OCI-LY3 (cell line): ENCODE measurements around the gene GJA8.

Source experiments
- H2AFZ ChIP-seq: fragments of 200-600, 300-600 bp; shearing (Covaris generic); 2 replicates; pipeline ENCODE4 v1.6.0; 2014; ENCODE audit warnings: antibody characterized with exemption, low read depth, low read length
- H3K27ac ChIP-seq: fragments of 200-600, 300-600 bp; sonication (generic); 2 replicates; pipeline ENCODE4 v1.5.1; 2014; ENCODE audit warnings: mild to moderate bottlenecking, low read length, moderate library complexity, mixed read lengths
- H3K27me3 ChIP-seq: fragments of 200-600, 300-600 bp; sonication (generic); 2 replicates; pipeline ENCODE4 v1.6.1; 2014; ENCODE audit warnings: low read depth, low read length, mixed read lengths
- H3K36me3 ChIP-seq: fragments of 200-600, 300-600 bp; sonication (generic); replicated peaks from 2 replicates; pipeline ENCODE3; 2014; ENCODE audit warnings: low read depth, low read length, mixed read lengths
- H3K4me1 ChIP-seq: fragments of 300-600, 200-600 bp; sonication (generic); 2 replicates; pipeline ENCODE4 v1.6.1; 2014; ENCODE audit warnings: low read length, mixed read lengths
- H3K4me2 ChIP-seq: fragments of 200-600, 300-600 bp; sonication (generic); 2 replicates; pipeline ENCODE4 v1.6.1; 2014; ENCODE audit warnings: low read length, mixed read lengths
- H3K4me3 ChIP-seq: fragments of 300-600, 200-600 bp; sonication (generic); 2 replicates; pipeline ENCODE4 v1.5.1; 2014; ENCODE audit warnings: antibody characterized with exemption, mild to moderate bottlenecking, low read length, moderate library complexity
- H3K79me2 ChIP-seq: fragments of 300-600, 200-600 bp; shearing (Covaris generic); 2 replicates; pipeline ENCODE4 v1.6.1; 2014; ENCODE audit warnings: mild to moderate bottlenecking, low read length, mixed read lengths
- H3K9ac ChIP-seq: fragments of 300-600, 200-600 bp; shearing (Covaris generic); 2 replicates; pipeline ENCODE4 v1.6.0; 2014; ENCODE audit warnings: mild to moderate bottlenecking, low read length, moderate library complexity
- H3K9me3 ChIP-seq: fragments of 200-600, 300-600 bp; shearing (Covaris generic); 2 replicates; pipeline ENCODE4 v1.6.1; 2014; ENCODE audit warnings: low read length, mixed read lengths; ENCODE audit not compliant: insufficient read depth
- H4K20me1 ChIP-seq: fragments of 200-600, 300-600 bp; sonication (generic); 2 replicates; pipeline ENCODE4 v1.6.1; 2016; ENCODE audit warnings: low read length, mixed read lengths; ENCODE audit not compliant: insufficient read depth
- EZH2phosphoT487 ChIP-seq: fragments of 200-600 bp; shearing (Covaris generic); IDR thresholded peaks from 2 replicates; pipeline ENCODE4 v1.6.1; 2018; ENCODE audit warnings: antibody characterized with exemption, mixed run types, low read depth
- TF ChIP-seq, protein P1 (sequence below): fragments of 200-600, 300-600 bp; sonication (generic); IDR thresholded peaks from 2 replicates; pipeline ENCODE4 v1.5.1; 2014; ENCODE audit warnings: antibody characterized with exemption, low read length, low read depth

Gene GJA8

DNA sequence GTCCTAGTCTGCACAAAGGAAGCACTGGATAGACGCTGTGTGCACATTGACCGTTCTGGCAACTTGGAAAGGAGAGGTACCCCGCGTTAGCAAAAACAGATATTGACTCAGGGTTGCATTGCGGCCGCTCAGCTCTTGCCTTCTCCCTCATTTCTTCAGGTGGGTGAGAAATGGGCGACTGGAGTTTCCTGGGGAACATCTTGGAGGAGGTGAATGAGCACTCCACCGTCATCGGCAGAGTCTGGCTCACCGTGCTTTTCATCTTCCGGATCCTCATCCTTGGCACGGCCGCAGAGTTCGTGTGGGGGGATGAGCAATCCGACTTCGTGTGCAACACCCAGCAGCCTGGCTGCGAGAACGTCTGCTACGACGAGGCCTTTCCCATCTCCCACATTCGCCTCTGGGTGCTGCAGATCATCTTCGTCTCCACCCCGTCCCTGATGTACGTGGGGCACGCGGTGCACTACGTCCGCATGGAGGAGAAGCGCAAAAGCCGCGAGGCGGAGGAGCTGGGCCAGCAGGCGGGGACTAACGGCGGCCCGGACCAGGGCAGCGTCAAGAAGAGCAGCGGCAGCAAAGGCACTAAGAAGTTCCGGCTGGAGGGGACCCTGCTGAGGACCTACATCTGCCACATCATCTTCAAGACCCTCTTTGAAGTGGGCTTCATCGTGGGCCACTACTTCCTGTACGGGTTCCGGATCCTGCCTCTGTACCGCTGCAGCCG is 5.4 kb downstream of the GJA8 start:
- no peaks in the 10 kb centered on the region for H3K79me2 ChIP-seq
- TF ChIP-seq, protein P1, sequence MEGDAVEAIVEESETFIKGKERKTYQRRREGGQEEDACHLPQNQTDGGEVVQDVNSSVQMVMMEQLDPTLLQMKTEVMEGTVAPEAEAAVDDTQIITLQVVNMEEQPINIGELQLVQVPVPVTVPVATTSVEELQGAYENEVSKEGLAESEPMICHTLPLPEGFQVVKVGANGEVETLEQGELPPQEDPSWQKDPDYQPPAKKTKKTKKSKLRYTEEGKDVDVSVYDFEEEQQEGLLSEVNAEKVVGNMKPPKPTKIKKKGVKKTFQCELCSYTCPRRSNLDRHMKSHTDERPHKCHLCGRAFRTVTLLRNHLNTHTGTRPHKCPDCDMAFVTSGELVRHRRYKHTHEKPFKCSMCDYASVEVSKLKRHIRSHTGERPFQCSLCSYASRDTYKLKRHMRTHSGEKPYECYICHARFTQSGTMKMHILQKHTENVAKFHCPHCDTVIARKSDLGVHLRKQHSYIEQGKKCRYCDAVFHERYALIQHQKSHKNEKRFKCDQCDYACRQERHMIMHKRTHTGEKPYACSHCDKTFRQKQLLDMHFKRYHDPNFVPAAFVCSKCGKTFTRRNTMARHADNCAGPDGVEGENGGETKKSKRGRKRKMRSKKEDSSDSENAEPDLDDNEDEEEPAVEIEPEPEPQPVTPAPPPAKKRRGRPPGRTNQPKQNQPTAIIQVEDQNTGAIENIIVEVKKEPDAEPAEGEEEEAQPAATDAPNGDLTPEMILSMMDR = no peak
- TF ChIP-seq EZH2phosphoT487 = no peak
- H3K4me3 ChIP-seq = no peak overlapping the region
- no peaks in the 10 kb centered on the region for H3K9me3 ChIP-seq
- H3K4me1 ChIP-seq = no peaks in the 10 kb centered on the region
- no peak overlapping the region for H2AFZ ChIP-seq
- H3K27ac ChIP-seq = no peak overlapping the region
- H3K4me2 ChIP-seq = no peak overlapping the region
- H4K20me1 ChIP-seq = no peaks in the 10 kb centered on the region
- H3K9ac ChIP-seq = no peak overlapping the region
- H3K27me3 ChIP-seq = no peaks in the 10 kb centered on the region; the same call in 1 of the 2 replicates
- H3K36me3 ChIP-seq = no peaks in the 10 kb centered on the region

GRCh38 chr1:147912553-147912952 is 10.0 kb downstream of the GJA8 start:
- no peak overlapping the region for H3K4me3 ChIP-seq
- no peak overlapping the region for H3K9ac ChIP-seq
- H3K4me1 ChIP-seq = no peaks in the 10 kb centered on the region
- TF ChIP-seq, protein P1 = no peak
- TF ChIP-seq EZH2phosphoT487 = no peak
- no peak overlapping the region for H3K4me2 ChIP-seq
- H4K20me1 ChIP-seq = no peaks in the 10 kb centered on the region
- H2AFZ ChIP-seq = no peak overlapping the region
- peaks cover 18% of the 10 kb centered on the region for H3K27me3 ChIP-seq
- H3K9me3 ChIP-seq = no peaks in the 10 kb centered on the region
- no peaks in the 10 kb centered on the region for H3K36me3 ChIP-seq
- no peak overlapping the region for H3K27ac ChIP-seq
- H3K79me2 ChIP-seq = no peaks in the 10 kb centered on the region

- no peaks in the 10 kb centered on the region for H3K36me3 ChIP-seq
- H3K9me3 ChIP-seq = no peaks in the 10 kb centered on the region
- H3K4me3 ChIP-seq = no peak overlapping the region
- peaks cover 18% of the 10 kb centered on the region for H3K27me3 ChIP-seq
- no peaks in the 10 kb centered on the region for H4K20me1 ChIP-seq
- TF ChIP-seq EZH2phosphoT487 = no peak
- TF ChIP-seq, protein P1 = no peak
- no peaks in the 10 kb centered on the region for H3K4me1 ChIP-seq
- no peak overlapping the region for H2AFZ ChIP-seq
- H3K27ac ChIP-seq = no peak overlapping the region
- no peaks in the 10 kb centered on the region for H3K79me2 ChIP-seq
- no peak overlapping the region for H3K9ac ChIP-seq
- no peak overlapping the region for H3K4me2 ChIP-seq
Measured at GRCh38 chr1:147913362-147913942, 10.9 kb downstream of the GJA8 start.

GRCh38 chr1:147919896-147920295 is 17.3 kb downstream of the GJA8 start:
- no peaks in the 10 kb centered on the region for H3K9me3 ChIP-seq
- no peaks in the 10 kb centered on the region for H3K79me2 ChIP-seq
- no peaks in the 10 kb centered on the region for H4K20me1 ChIP-seq
- no peak overlapping the region for H3K9ac ChIP-seq
- H3K4me2 ChIP-seq = no peak overlapping the region
- H3K36me3 ChIP-seq = no peaks in the 10 kb centered on the region
- TF ChIP-seq EZH2phosphoT487 = no peak
- TF ChIP-seq, protein P1 = no peak
- no peak overlapping the region for H3K27ac ChIP-seq
- H3K4me1 ChIP-seq = peaks cover 4% of the 10 kb centered on the region
- peaks cover 9% of the 10 kb centered on the region; the same call in 1 of the 2 replicates for H3K27me3 ChIP-seq
- no peak overlapping the region for H3K4me3 ChIP-seq
- no peak overlapping the region for H2AFZ ChIP-seq
